Measurements from ENCODE around the gene RFXANK.
"Not testable (repeated sequence)": the region's sequence is repeated elsewhere in the genome, so short reads cannot be mapped to it uniquely, and the experiment has no call there.

The RFXANK gene, protein sequence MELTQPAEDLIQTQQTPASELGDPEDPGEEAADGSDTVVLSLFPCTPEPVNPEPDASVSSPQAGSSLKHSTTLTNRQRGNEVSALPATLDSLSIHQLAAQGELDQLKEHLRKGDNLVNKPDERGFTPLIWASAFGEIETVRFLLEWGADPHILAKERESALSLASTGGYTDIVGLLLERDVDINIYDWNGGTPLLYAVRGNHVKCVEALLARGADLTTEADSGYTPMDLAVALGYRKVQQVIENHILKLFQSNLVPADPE

GRCh38 chr19:19192078-19192882 lies at the start of gene RFXANK, which contains the start of gene BORCS8:
TSS of gene RFXANK (plus strand) at chr19:19192258. CDS start at chr19:19193947, 1,689 bp downstream.
TSS of gene BORCS8 (minus strand) at chr19:19192152. CDS start at chr19:19192117, 35 bp downstream.
- DNase-seq, result peak; percentile 99

DNA sequence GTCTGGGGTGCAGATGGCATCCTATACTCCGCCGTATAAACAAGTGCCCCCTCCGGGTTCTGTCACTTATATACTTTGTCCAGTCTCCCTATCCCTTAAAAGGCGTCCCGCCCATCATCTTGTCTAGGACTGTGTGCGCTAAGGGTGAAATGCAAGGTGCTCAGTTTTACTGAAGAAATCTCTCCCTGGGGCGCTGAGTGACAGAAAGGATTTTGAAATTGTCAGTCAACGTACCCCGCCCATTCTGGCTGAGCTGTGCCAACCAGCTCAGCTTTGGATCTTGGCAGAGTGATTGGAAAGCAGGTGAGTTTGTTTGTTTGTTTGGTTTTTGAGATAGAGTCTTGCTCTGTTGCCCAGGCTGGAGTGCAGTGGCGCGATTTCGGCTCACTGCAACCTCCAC lies 49.7 kb upstream of the RFXANK start:
- no peak for DNase-seq

- DNase-seq, result no peak
Measured at GRCh38 chr19:19145281-19145680, 46.8 kb upstream of the RFXANK start.

DNA sequence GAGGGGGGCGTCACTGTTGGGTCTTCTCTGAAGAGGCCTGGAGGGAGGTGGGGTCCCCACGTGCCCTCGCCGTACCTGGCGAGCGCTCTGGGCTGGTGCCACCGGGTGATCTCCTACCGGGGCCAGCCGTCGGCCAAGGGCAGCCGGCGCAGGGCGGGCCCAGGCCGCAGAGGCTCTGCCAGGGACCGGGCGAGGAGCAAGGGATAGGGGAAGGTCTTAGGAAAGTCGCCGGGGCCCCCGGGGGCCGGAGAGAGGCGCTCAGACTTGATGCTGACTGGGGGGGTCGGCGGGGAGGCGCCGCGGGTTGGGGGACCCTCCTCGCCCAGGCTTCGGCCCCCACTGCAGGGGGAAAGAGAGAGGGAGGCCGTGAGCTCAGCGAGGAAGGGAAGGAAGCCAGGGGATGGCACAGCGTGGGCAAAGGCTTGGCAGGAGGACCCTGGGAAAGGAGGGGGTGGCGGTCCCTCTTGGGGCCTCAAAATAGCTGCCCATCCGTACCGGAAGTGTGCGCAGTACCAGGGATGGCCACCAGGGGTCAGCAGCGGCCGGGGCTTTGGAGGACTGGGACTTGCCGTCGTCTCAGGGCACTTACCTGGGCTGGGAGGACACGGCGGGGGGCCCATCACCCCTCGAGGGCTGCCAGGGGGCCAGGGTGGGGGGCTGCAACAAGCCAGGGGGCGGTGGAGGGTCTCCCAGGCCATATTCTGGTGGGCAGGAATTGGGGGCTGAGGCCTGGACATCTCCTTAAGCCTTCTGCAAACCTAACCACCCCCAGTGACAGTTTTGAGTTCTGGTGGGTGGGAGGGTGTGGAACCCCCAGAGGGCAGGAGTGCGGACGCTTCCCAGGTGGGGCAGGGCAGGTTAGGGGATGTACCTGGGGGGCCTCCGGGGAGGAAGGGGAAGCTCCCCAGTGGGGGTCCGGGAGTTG lies 46.1 kb upstream of the RFXANK start:
- peak; percentile 63 for DNase-seq

DNA sequence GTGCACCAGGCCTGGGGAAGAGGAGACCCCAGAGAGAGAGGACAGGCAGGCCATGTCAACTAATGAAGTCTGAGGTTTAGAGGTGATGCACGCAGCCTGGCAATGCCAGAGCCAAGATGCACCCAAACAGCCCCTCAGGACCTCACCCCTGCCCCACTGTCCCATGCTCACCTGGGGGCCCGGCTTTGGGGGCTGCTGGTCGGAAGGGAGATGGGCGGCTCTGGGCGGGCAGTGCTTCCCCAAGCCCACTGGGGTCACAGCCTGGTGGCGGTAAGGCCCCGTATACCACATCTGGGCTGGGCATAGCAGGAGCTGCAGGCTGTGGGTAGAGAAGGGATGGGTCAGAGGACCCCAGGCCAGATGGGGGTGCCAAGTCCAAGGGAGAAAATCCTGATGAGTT lies 45.2 kb upstream of the RFXANK start:
- DNase-seq, result no peak

DNA sequence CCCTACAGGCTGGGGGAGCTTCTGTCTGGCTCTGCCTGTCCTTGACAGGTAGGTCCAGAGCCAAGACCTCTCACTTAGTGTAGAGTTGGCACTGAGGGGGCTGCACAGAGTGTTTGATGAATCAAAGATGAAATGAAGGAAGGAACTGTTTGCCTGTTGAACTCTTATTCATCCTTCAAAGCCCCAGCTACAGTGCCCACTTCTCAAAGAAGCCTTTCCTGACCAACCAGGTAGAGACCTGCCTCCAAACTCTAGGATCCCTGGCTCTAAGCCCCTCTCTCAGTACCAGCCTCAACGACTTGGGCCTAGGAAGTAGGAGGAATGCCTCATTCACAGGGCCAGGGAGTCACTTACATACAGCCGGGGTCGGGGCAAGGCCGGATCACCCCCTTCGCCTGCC lies 44.7 kb upstream of the RFXANK start:
- DNase-seq, result no peak

DNA sequence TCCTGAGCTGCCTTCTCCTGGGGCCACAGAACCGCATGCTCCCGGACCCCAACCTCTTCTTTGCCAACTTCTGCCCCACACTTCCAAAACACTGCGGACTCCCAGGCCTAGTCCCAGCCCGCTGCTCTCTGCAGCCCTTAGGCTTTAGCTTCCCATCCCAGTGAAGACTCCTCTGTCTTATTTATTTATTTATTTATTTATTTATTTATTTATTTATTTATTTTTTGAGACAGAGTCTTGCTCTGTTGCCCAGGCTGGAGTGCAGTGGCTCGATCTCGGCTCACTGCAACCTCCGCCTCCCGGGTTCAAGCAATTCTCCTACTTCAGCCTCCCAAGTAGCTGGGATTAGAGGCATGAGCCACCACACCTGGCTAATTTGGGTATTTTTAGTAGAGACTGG lies 43.6 kb upstream of the RFXANK start:
- DNase-seq, result not testable (repeated sequence)

DNA sequence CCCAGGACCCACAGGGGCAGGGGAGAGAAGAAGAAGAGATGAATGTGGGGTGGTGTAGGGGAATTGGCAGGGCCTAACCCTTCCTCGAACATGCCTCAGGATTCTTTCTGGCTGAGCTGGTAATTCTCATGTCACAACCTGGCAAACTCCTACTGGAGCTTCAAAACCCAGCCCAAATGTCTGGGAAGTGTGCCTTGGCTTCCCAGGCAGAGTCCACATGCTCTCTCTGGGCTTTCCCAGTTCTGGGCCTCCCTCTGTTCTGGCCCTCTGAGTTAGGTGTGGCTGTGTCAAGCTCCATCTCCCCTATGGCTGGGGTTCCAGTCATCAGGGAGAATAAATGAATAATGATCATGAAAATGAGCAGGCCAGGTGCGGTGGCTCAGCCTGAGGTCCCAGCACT lies 42.6 kb upstream of the RFXANK start:
- no peak for DNase-seq

DNA sequence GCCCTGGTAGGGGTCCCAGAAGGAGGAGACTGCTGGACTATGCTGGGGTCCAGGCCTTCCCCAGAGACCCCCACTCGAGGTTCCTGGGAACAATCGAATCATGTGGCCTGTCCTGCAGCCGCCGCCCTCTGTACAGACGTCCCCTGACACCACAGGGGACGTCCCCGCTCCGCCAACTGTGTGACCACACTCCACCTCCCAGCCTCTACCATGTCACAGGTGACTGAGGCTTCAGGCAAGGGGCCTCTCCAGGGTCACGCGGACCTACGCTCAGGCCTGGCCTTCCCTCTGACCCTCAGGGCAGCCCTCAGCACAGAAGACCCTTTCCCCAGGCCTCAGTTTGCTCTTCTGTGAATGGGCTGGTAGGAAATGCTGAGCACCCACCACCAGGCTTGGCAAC lies 40.6 kb upstream of the RFXANK start:
- no peak for DNase-seq

GRCh38 chr19:19152668-19153384 lies 39.2 kb upstream of the RFXANK start:
- no peak for DNase-seq

GRCh38 chr19:19154768-19155494 lies 37.1 kb upstream of the RFXANK start:
- no peak for DNase-seq

- DNase-seq, result no peak
Measured at GRCh38 chr19:19155495-19156219, 36.4 kb upstream of the RFXANK start.

DNA sequence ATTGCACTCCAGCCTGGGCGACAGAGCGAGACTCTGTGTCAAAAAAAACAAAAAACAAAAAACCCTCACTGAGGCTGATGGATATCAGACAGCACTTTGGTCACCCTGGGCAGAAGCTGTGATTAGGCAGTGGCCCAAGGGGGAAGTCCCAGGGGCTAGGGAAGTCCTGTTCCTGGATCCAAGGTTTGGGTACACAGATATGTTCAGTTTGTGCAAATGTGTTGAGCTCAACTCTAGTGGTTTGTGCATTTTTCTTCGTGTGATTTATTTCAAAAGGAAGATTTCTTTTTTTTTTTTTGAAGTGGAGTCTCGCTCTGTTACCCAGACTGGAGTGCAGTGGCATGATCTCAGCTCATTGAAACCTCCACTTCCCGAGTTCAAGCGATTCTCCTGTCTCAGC lies 34.2 kb upstream of the RFXANK start:
- DNase-seq, result no peak

GRCh38 chr19:19159534-19159933 lies 32.5 kb upstream of the RFXANK start:
- no peak for DNase-seq

- no peak for DNase-seq
Measured at GRCh38 chr19:19160461-19161035, 31.5 kb upstream of the RFXANK start.

GRCh38 chr19:19162495-19162894 lies 29.6 kb upstream of the RFXANK start:
- DNase-seq, result no peak

GRCh38 chr19:19165396-19165795 lies 26.7 kb upstream of the RFXANK start:
- DNase-seq, result no peak

- DNase-seq, result no peak
Measured at GRCh38 chr19:19167612-19168011, 24.4 kb upstream of the RFXANK start.

- no peak for DNase-seq
Measured at GRCh38 chr19:19169236-19170052, 22.6 kb upstream of the RFXANK start.

All from midbrain (tissue), 1 donor.